ENCODE results near the gene SHLD1. TPM values are rescaled to one million over a fixed set of nuclear protein-coding genes. Genes with fewer than 3 reads are reported as not detected.

SHLD1 gene
- total RNA-seq, 2 experiments from 2014 or later, result 6.2 to 6.9 TPM

- H3K4me3 Mint-ChIP-seq, result no peak overlapping the region
- peaks cover 5% of the 10 kb centered on the region for H3K36me3 Mint-ChIP-seq
- no peaks in the 10 kb centered on the region for H3K27me3 Mint-ChIP-seq
- H3K4me1 Mint-ChIP-seq, result peaks cover 15% of the 10 kb centered on the region
- no peak for DNase-seq
- H3K9me3 Mint-ChIP-seq, result no peaks in the 10 kb centered on the region
- no peak overlapping the region for H3K27ac Mint-ChIP-seq
Observed at GRCh38 chr20:5864428-5864827, 114.2 kb downstream of the SHLD1 start.

GRCh38 chr20:5864873-5865587 is 114.8 kb downstream of the SHLD1 start:
- Mint-ChIP-seq H3K36me3 (peaks cover 5% of the 10 kb centered on the region), H3K4me3 (no peak overlapping the region), H3K27me3 (no peaks in the 10 kb centered on the region), H3K27ac (no peak overlapping the region), H3K9me3 (no peaks in the 10 kb centered on the region), H3K4me1 (peaks cover 15% of the 10 kb centered on the region)
- DNase-seq, result no peak

- no peak overlapping the region for H3K27ac Mint-ChIP-seq
- peaks cover 15% of the 10 kb centered on the region for H3K4me1 Mint-ChIP-seq
Observed at GRCh38 chr20:5865604-5866003, 115.4 kb downstream of the SHLD1 start.

GRCh38 chr20:5870568-5870981 is 120.4 kb downstream of the SHLD1 start:
- Mint-ChIP-seq H3K27me3 (peaks cover 7% of the 10 kb centered on the region), H3K27ac (no peak overlapping the region), H3K4me3 (no peak overlapping the region), H3K36me3 (no peaks in the 10 kb centered on the region), H3K9me3 (no peaks in the 10 kb centered on the region), H3K4me1 (no peaks in the 10 kb centered on the region)
- DNase-seq, result no peak

More at GRCh38 chr20:5865604-5866003, 115.4 kb downstream of the SHLD1 start:
- DNase-seq, result no peak
- Mint-ChIP-seq H3K4me3 (no peak overlapping the region), H3K9me3 (no peaks in the 10 kb centered on the region), H3K36me3 (peaks cover 5% of the 10 kb centered on the region), H3K27me3 (peaks cover 3% of the 10 kb centered on the region)

GRCh38 chr20:5871459-5872410 is 121.5 kb downstream of the SHLD1 start:
- H3K27ac Mint-ChIP-seq, result no peak overlapping the region
- no peak overlapping the region for H3K4me3 Mint-ChIP-seq
- H3K9me3 Mint-ChIP-seq, result peaks cover 7% of the 10 kb centered on the region
- no peaks in the 10 kb centered on the region for H3K4me1 Mint-ChIP-seq
- H3K36me3 Mint-ChIP-seq, result no peaks in the 10 kb centered on the region
- peaks cover 7% of the 10 kb centered on the region for H3K27me3 Mint-ChIP-seq
- DNase-seq, result no peak

- H3K27me3 Mint-ChIP-seq, result peaks cover 17% of the 10 kb centered on the region
- no peak overlapping the region for H3K4me3 Mint-ChIP-seq
- H3K4me1 Mint-ChIP-seq, result no peaks in the 10 kb centered on the region
- H3K27ac Mint-ChIP-seq, result no peak overlapping the region
- H3K36me3 Mint-ChIP-seq, result no peaks in the 10 kb centered on the region
- DNase-seq, result no peak
- peaks cover 7% of the 10 kb centered on the region for H3K9me3 Mint-ChIP-seq
Observed at GRCh38 chr20:5877128-5877527, 126.9 kb downstream of the SHLD1 start.

GRCh38 chr20:5880326-5880725 is 130.1 kb downstream of the SHLD1 start:
- H3K27ac Mint-ChIP-seq, result no peak overlapping the region
- no peaks in the 10 kb centered on the region for H3K36me3 Mint-ChIP-seq
- H3K27me3 Mint-ChIP-seq, result peaks cover 13% of the 10 kb centered on the region
- no peak overlapping the region for H3K4me3 Mint-ChIP-seq
- H3K9me3 Mint-ChIP-seq, result peaks cover 7% of the 10 kb centered on the region
- no peaks in the 10 kb centered on the region for H3K4me1 Mint-ChIP-seq
- DNase-seq, result no peak

- H3K36me3 Mint-ChIP-seq, result no peaks in the 10 kb centered on the region
- H3K27ac Mint-ChIP-seq, result no peak overlapping the region
- no peak overlapping the region for H3K4me3 Mint-ChIP-seq
- H3K9me3 Mint-ChIP-seq, result peaks cover under 1% of the 10 kb centered on the region
- peaks cover 13% of the 10 kb centered on the region for H3K27me3 Mint-ChIP-seq
- no peak for DNase-seq
- H3K4me1 Mint-ChIP-seq, result no peaks in the 10 kb centered on the region
Observed at GRCh38 chr20:5881703-5882102, 131.5 kb downstream of the SHLD1 start.

GRCh38 chr20:5882166-5882565 is 132.0 kb downstream of the SHLD1 start:
- Mint-ChIP-seq H3K27ac (no peak overlapping the region), H3K36me3 (no peaks in the 10 kb centered on the region), H3K27me3 (peaks cover 13% of the 10 kb centered on the region), H3K4me1 (no peaks in the 10 kb centered on the region), H3K4me3 (no peak overlapping the region), H3K9me3 (no peaks in the 10 kb centered on the region)
- no peak for DNase-seq

GRCh38 chr20:5884465-5885335 is 134.5 kb downstream of the SHLD1 start:
- Mint-ChIP-seq H3K4me1 (no peaks in the 10 kb centered on the region), H3K36me3 (no peaks in the 10 kb centered on the region)

GRCh38 chr20:5885866-5886265 is 135.7 kb downstream of the SHLD1 start:
- Mint-ChIP-seq H3K9me3 (no peaks in the 10 kb centered on the region), H3K4me3 (no peak overlapping the region), H3K4me1 (no peaks in the 10 kb centered on the region), H3K27ac (no peak overlapping the region), H3K27me3 (peaks cover 15% of the 10 kb centered on the region), H3K36me3 (no peaks in the 10 kb centered on the region)
- DNase-seq, result no peak

More at GRCh38 chr20:5884465-5885335, 134.5 kb downstream of the SHLD1 start:
- Mint-ChIP-seq H3K27ac (no peak overlapping the region), H3K9me3 (no peaks in the 10 kb centered on the region), H3K4me3 (no peak overlapping the region), H3K27me3 (peaks cover 15% of the 10 kb centered on the region)
- DNase-seq, result no peak

GRCh38 chr20:5886788-5887187 is 136.6 kb downstream of the SHLD1 start:
- Mint-ChIP-seq H3K36me3 (no peaks in the 10 kb centered on the region), H3K9me3 (no peaks in the 10 kb centered on the region), H3K27ac (no peak overlapping the region), H3K27me3 (peaks cover 11% of the 10 kb centered on the region), H3K4me1 (no peaks in the 10 kb centered on the region), H3K4me3 (no peak overlapping the region)
- no peak for DNase-seq

GRCh38 chr20:5887386-5887785 is 137.2 kb downstream of the SHLD1 start:
- Mint-ChIP-seq H3K27ac (no peak overlapping the region), H3K9me3 (no peaks in the 10 kb centered on the region), H3K4me3 (no peak overlapping the region), H3K4me1 (no peaks in the 10 kb centered on the region), H3K27me3 (peaks cover 11% of the 10 kb centered on the region), H3K36me3 (no peaks in the 10 kb centered on the region)
- DNase-seq, result no peak

- H3K27ac Mint-ChIP-seq, result no peak overlapping the region
- H3K27me3 Mint-ChIP-seq, result peaks cover 11% of the 10 kb centered on the region
- H3K4me3 Mint-ChIP-seq, result no peak overlapping the region
- no peak for DNase-seq
- no peaks in the 10 kb centered on the region for H3K9me3 Mint-ChIP-seq
- H3K36me3 Mint-ChIP-seq, result no peaks in the 10 kb centered on the region
- H3K4me1 Mint-ChIP-seq, result no peaks in the 10 kb centered on the region
Observed at GRCh38 chr20:5888041-5888440, 137.8 kb downstream of the SHLD1 start.

All from activated naive CD8-positive, alpha-beta T cell treated with anti-CD3 and anti-CD28 coated beads for 36 hours (primary cell).